Prostate gland (tissue), 2 donors: ENCODE results near the gene PA2G4. TPM values are rescaled to one million over a fixed set of nuclear protein-coding genes. Genes with fewer than 3 reads are reported as not detected.

ENCODE experiments used
- DNase-seq: peaks from one replicate; pipeline ENCODE4 v3.0.0-alpha.2; 2019; ENCODE audit warnings: low spot score
- H3K27ac ChIP-seq, 2 donors: fragments of 200-600 bp; sonication (generic); 2 replicates each; pipeline ENCODE4 v1.5.1; 2017 to 2019
- H3K27me3 ChIP-seq: fragments of 200-600 bp; sonication (generic); replicated peaks from 2 replicates; pipeline ENCODE4 v1.5.1; 2019; ENCODE audit not compliant: insufficient read depth
- H3K36me3 ChIP-seq, 2 donors: fragments of 200-600 bp; sonication (generic); 1 replicate in 1 of 2; 2 replicates in 1 of 2; pipeline versions ENCODE4 v1.5.1 to v1.8.1; 2017 to 2019
- H3K4me1 ChIP-seq: fragments of 200-600 bp; sonication (generic); replicated peaks from 2 replicates; pipeline ENCODE4 v1.5.1; 2019
- H3K4me3 ChIP-seq, 2 donors: fragments of 200-600 bp; sonication (generic); 2 replicates each; pipeline ENCODE4 v1.5.1; 2017 to 2019
- H3K9me3 ChIP-seq: fragments of 200-600 bp; sonication (generic); 2 replicates; pipeline ENCODE4 v1.5.1; 2017
- POLR2A ChIP-seq: fragments of 450-650 bp; IDR thresholded peaks from one replicate; pipeline ENCODE4 v1.6.1; 2016; ENCODE audit warnings: antibody characterized with exemption, mild to moderate bottlenecking
- POLR2AphosphoS5 ChIP-seq: sonication (generic); formaldehyde crosslinking; IDR thresholded peaks from one replicate; pipeline ENCODE4 v1.6.1; 2017; ENCODE audit warnings: antibody characterized with exemption
- WGBS: methylation state at CpG from one replicate; pipeline ENCODE4 v1.1.5; 2018; 5-methylcytosine and 5-hydroxymethylcytosine counted together
- intact Hi-C: fragments of 100-400 bp; cut with DNase I; formaldehyde crosslinking; loops from one replicate; pipeline ENCODE4 v1.14.2; 2022
- total RNA-seq, 2 donors: library from RNA; depleted of rRNA; stranded (reverse); fragments of >200 nt; gene quantifications; one replicate each; pipeline ENCODE4 v1.1.0, GENCODE V29; 2016
- TF ChIP-seq, protein P1 (sequence below), 4 experiments: fragments of 200-600 bp in 2 of 4; fragments of 450-650 bp in 2 of 4; sonication (generic) in 2 of 4; IDR thresholded peaks; 1 replicate in 3 of 4; 2 replicates in 1 of 4; pipeline ENCODE4 v1.5.1; 2016 to 2019; ENCODE audit warnings: antibody characterized with exemption in 4 of 4, mild to moderate bottlenecking in 2 of 4, moderate library complexity in 2 of 4

Gene PA2G4
- total RNA-seq, 2 donors from 2014 or later = 75.0 to 93.3 TPM

DNA sequence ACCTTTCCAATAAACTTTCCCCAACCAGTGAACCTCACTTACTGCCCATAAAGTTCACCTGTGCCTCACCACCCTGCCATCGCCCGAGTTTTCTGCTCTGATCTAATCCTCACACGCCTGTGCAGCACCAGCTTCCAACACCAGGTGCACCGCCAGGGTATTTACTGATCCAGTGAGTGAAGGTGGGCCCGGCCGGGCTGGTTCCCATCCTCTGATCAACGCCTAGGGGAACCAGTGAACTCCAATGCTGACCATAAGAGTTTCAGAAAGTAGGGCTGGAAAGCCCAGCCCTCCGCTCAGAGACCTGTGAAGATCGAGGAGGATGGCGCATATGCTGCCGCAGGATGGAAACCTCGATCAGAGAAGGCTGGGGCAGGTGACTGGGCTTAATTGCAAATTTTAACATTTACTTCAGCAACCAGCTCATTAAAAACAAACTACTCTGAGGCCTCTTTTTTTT, 47.3 kb downstream of the PA2G4 start:
- peak; percentile 62 for DNase-seq
- H3K4me3 ChIP-seq = peak overlapping the region; percentile 54 to 62
- 3% methylated on average over 12 of the region's 12 CpGs for WGBS
- no peaks in the 10 kb centered on the region for H3K9me3 ChIP-seq
- H3K27me3 ChIP-seq = no peaks in the 10 kb centered on the region
- H3K4me1 ChIP-seq = peaks cover 5% of the 10 kb centered on the region
- TF ChIP-seq, protein P1, sequence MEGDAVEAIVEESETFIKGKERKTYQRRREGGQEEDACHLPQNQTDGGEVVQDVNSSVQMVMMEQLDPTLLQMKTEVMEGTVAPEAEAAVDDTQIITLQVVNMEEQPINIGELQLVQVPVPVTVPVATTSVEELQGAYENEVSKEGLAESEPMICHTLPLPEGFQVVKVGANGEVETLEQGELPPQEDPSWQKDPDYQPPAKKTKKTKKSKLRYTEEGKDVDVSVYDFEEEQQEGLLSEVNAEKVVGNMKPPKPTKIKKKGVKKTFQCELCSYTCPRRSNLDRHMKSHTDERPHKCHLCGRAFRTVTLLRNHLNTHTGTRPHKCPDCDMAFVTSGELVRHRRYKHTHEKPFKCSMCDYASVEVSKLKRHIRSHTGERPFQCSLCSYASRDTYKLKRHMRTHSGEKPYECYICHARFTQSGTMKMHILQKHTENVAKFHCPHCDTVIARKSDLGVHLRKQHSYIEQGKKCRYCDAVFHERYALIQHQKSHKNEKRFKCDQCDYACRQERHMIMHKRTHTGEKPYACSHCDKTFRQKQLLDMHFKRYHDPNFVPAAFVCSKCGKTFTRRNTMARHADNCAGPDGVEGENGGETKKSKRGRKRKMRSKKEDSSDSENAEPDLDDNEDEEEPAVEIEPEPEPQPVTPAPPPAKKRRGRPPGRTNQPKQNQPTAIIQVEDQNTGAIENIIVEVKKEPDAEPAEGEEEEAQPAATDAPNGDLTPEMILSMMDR (IDR thresholded peaks at IDR 0.05) = peak in 3 of 4 experiments; percentile 18 to 74 (median 61)
- TF ChIP-seq POLR2AphosphoS5 = no peak
- no peak for TF ChIP-seq POLR2A
- intact Hi-C loops = no loop called here
- peak overlapping the region; percentile 96 to 97 for H3K27ac ChIP-seq
- H3K36me3 ChIP-seq = no peaks in the 10 kb centered on the region

DNA sequence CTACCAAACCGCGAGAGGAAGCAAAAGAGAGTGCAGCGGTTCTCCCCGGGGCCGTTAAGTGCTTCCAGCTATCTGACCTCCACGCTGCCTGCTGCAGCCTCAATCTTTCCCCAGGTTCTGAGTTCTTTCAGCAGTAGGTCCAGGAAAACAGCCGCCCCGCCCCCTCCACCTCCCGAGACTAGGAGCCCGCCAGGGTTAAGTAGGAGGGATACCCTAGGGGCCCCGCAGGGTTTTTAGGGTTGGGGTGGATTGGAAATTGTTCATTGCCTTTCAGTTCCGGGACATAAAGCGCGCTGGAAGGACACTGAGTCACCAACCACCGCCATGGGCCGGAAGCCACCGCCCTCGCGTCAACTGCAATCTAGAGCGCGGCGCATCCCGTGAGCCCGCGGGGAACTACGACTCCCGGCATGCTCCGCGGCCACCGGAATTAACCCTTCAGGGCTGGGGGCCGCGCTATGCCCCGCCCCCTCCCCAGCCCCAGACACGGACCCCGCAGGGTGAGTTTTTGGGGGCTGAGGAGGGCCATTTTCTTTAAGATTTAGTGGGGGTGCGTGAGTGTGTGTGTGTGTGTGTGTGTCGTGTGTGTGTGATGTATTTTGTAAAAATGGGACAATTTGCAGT, 47.9 kb downstream of the PA2G4 start, which contains the start of gene MYL6B:
TSS of gene MYL6B (plus strand) at position 456 of the 624 bp plus-strand sequence. CDS start 1,332 bp downstream, outside the sequence.
- H3K9me3 ChIP-seq = no peaks in the 10 kb centered on the region
- TF ChIP-seq, protein P1 (IDR thresholded peaks at IDR 0.05) = peak in 1 of 4 experiments; percentile 14
- TF ChIP-seq POLR2A (peak; percentile 53), POLR2AphosphoS5 (peak; percentile 98)
- H3K27ac ChIP-seq = peak within 1 kb of the TSS; percentile 96 to 97
- peak; percentile 93 for DNase-seq
- H3K4me1 ChIP-seq = peaks cover 5% of the 10 kb centered on the region
- H3K4me3 ChIP-seq = peak within 1 kb of the TSS; percentile 54 to 62
- intact Hi-C loops = no loop called here
- H3K36me3 ChIP-seq = no peaks in the 10 kb centered on the region
- WGBS = 0% methylated on average over 33 of the region's 37 CpGs
- H3K27me3 ChIP-seq = no peaks in the 10 kb centered on the region

DNA sequence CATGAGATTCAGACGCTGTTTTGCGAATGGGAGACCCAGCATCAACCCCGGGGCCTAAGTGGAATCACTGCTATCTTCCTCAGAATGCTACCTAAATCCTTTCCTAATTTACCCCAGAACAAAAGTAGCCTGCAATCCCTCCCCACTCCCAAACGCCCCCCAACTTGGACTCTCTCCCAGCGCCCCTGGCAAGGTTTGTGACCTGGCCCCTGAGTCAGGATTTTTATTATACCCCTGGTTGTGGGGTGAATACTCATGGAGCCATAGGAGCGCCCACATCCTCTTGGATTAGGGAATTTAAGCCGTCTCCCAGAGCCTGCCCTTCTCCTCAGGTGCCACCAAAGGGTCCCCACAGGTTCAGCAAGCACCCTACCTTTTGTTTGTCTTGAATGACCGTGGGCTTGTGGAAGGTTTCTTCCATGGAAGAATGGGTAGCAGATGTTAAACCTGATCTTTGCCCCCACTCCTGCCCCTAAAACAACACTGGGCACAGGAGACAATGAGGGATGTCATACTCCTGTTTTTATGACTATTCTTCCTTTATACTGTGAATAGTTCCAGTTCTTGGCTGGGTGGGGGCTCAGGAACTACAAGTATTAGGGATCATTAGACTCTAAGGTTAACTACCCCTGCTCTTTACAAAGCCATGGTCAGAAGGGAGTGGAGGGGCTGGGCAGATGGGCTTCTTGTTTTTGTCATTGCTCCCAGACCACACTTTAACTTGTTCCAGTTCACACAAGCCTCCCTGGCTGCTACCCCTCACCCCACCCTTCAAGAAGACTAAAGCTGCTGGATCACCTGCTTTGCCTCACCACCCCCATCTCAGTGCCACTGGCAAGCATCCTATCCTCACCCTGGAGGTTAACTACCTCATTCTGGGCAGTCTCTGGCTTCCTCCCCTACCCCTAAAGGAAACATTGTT, 48.7 kb downstream of the PA2G4 start:
- peak overlapping the region; percentile 54 to 62 for H3K4me3 ChIP-seq
- TF ChIP-seq, protein P1 (IDR thresholded peaks at IDR 0.05) = no peak
- no peak for TF ChIP-seq POLR2AphosphoS5
- no peak for TF ChIP-seq POLR2A
- no peaks in the 10 kb centered on the region for H3K36me3 ChIP-seq
- no peak for DNase-seq
- H3K27me3 ChIP-seq = no peaks in the 10 kb centered on the region
- intact Hi-C loops = no loop called here
- H3K9me3 ChIP-seq = no peaks in the 10 kb centered on the region
- H3K4me1 ChIP-seq = peaks cover 5% of the 10 kb centered on the region
- WGBS = 7% methylated on average over 8 of the region's 8 CpGs
- peak overlapping the region; percentile 96 to 97 for H3K27ac ChIP-seq

DNA sequence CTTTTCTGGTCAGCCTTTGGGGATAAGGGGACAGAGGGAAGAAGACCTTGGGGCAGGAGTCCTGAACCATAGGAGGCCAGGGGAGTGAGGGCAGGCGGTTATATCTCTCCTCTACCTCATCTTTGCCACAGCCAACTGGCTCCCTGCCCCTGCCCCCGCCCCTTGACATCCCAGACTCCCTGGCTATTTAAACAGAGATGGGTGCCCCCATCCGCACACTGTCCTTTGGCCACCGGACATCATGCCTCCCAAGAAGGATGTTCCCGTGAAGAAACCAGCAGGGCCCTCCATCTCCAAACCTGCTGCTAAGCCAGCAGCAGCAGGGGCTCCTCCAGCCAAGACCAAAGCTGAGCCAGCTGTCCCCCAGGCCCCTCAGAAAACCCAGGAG, 49.3 kb downstream of the PA2G4 start:
- H3K4me3 ChIP-seq = no peak overlapping the region
- peaks cover 5% of the 10 kb centered on the region for H3K4me1 ChIP-seq
- H3K27me3 ChIP-seq = no peaks in the 10 kb centered on the region
- DNase-seq = no peak
- H3K27ac ChIP-seq = no peak overlapping the region
- H3K9me3 ChIP-seq = no peaks in the 10 kb centered on the region
- H3K36me3 ChIP-seq = no peaks in the 10 kb centered on the region
- intact Hi-C loops = no loop called here
- TF ChIP-seq, protein P1 (IDR thresholded peaks at IDR 0.05) = no peak
- TF ChIP-seq POLR2AphosphoS5 (no peak), POLR2A (no peak)
- WGBS = 58% methylated on average over 5 of the region's 5 CpGs
